H9 (cell line): ENCODE measurements around the gene PRKCA. TPM values are rescaled to one million over a fixed set of nuclear protein-coding genes. Genes with fewer than 3 reads are reported as not detected.

ENCODE experiments used
- DNase-seq: peaks from one replicate; pipeline ENCODE4 v3.0.0-alpha.2; 2017
- H2AFZ ChIP-seq: one replicate; pipeline ENCODE4 v1.6.1; 2013; ENCODE audit warnings: mild to moderate bottlenecking, low read length, control low read depth, moderate library complexity
- H2AK5ac ChIP-seq: 2 replicates; pipeline ENCODE4 v1.6.1; 2013; ENCODE audit warnings: low read length, control low read depth, mixed read lengths; ENCODE audit not compliant: insufficient read length
- H2BK120ac ChIP-seq: one replicate; pipeline ENCODE4 v1.6.1; 2013; ENCODE audit warnings: low read depth, mild to moderate bottlenecking, low read length, control low read depth, inconsistent platforms; ENCODE audit not compliant: poor library complexity, severe bottlenecking
- H2BK12ac ChIP-seq: 2 replicates; pipeline ENCODE4 v1.6.1; 2013; ENCODE audit warnings: low read length, control low read depth, mixed read lengths, low read depth; ENCODE audit not compliant: insufficient read length
- H2BK15ac ChIP-seq: 2 replicates; pipeline ENCODE4 v1.6.1; 2013; ENCODE audit warnings: low read depth, low read length, control low read depth
- H2BK20ac ChIP-seq: one replicate; pipeline ENCODE4 v1.6.1; 2013; ENCODE audit warnings: low read depth, mild to moderate bottlenecking, low read length, control low read depth, inconsistent platforms; ENCODE audit not compliant: poor library complexity, severe bottlenecking
- H2BK5ac ChIP-seq: 2 replicates; pipeline ENCODE4 v1.6.1; 2013; ENCODE audit warnings: low read length, control low read depth, mixed read lengths; ENCODE audit not compliant: insufficient read length
- H3K14ac ChIP-seq: 2 replicates; pipeline ENCODE4 v1.6.1; 2013; ENCODE audit warnings: low read length, control low read depth; ENCODE audit not compliant: insufficient read depth
- H3K18ac ChIP-seq: 2 replicates; pipeline ENCODE4 v1.6.1; 2013; ENCODE audit warnings: low read depth, mild to moderate bottlenecking, mixed read lengths, low read length, control low read depth; ENCODE audit not compliant: insufficient read length
- H3K23ac ChIP-seq: 2 replicates; pipeline ENCODE4 v1.6.1; 2013; ENCODE audit warnings: low read length, control low read depth, mixed read lengths, low read depth; ENCODE audit not compliant: insufficient read length
- H3K23me2 ChIP-seq: 2 replicates; pipeline ENCODE4 v1.6.1; 2013; ENCODE audit warnings: low read depth, mild to moderate bottlenecking, mixed read lengths, low read length, control low read depth; ENCODE audit not compliant: insufficient read length, poor library complexity, severe bottlenecking
- H3K27ac ChIP-seq: 2 replicates; pipeline ENCODE4 v1.5.1; 2013; ENCODE audit warnings: low read length, control low read depth, mixed read lengths, low read depth; ENCODE audit not compliant: insufficient read length
- H3K27me3 ChIP-seq: 2 replicates; pipeline ENCODE4 v1.6.1; 2013; ENCODE audit warnings: low read length, control low read depth, inconsistent platforms; ENCODE audit not compliant: insufficient read depth
- H3K4ac ChIP-seq: 2 replicates; pipeline ENCODE4 v1.6.1; 2013; ENCODE audit warnings: low read depth, mild to moderate bottlenecking, control low read depth, inconsistent platforms, low read length, moderate library complexity
- H3K4me1 ChIP-seq: 2 replicates; pipeline ENCODE4 v1.6.1; 2013; ENCODE audit warnings: low read length, control low read depth, inconsistent platforms; ENCODE audit not compliant: insufficient read depth
- H3K4me2 ChIP-seq: 2 replicates; pipeline ENCODE4 v1.6.1; 2013; ENCODE audit warnings: low read length, control low read depth, mixed read lengths; ENCODE audit not compliant: insufficient read length, insufficient read depth
- H3K56ac ChIP-seq: 2 replicates; pipeline ENCODE4 v1.6.1; 2013; ENCODE audit warnings: low read depth, mild to moderate bottlenecking, mixed read lengths, low read length, control low read depth; ENCODE audit not compliant: insufficient read length
- H3K79me1 ChIP-seq: 2 replicates; pipeline ENCODE4 v1.6.1; 2013; ENCODE audit warnings: low read depth, mild to moderate bottlenecking, moderate library complexity, low read length, control low read depth, inconsistent platforms; ENCODE audit not compliant: insufficient read depth, poor library complexity, severe bottlenecking
- H3K79me2 ChIP-seq: 2 replicates; pipeline ENCODE4 v1.6.1; 2013; ENCODE audit warnings: low read length, control low read depth, inconsistent platforms; ENCODE audit not compliant: insufficient read depth
- H3K9ac ChIP-seq: 2 replicates; pipeline ENCODE4 v1.6.1; 2013; ENCODE audit warnings: low read length, control low read depth, mixed read lengths; ENCODE audit not compliant: insufficient read length; ENCODE audit errors: extremely low read depth
- H3K9me3 ChIP-seq: one replicate; pipeline ENCODE4 v1.6.1; 2013; ENCODE audit warnings: low read depth, low read length, inconsistent platforms; ENCODE audit not compliant: control insufficient read depth
- H3T11ph ChIP-seq: one replicate; pipeline ENCODE4 v1.6.1; 2013; ENCODE audit warnings: mild to moderate bottlenecking, low read length, control low read depth, inconsistent platforms
- H4K20me1 ChIP-seq: one replicate; pipeline ENCODE4 v1.6.1; 2013; ENCODE audit not compliant: control insufficient read depth, insufficient read length, insufficient read depth
- H4K5ac ChIP-seq: 2 replicates; pipeline ENCODE4 v1.6.1; 2013; ENCODE audit warnings: low read depth, mild to moderate bottlenecking, mixed read lengths, low read length, control low read depth; ENCODE audit not compliant: insufficient read length
- H4K8ac ChIP-seq: replicated peaks from 2 replicates; pipeline ENCODE4 v1.6.1; 2013; ENCODE audit warnings: low read length, control low read depth, mixed read lengths, low read depth; ENCODE audit not compliant: insufficient read length
- H4K91ac ChIP-seq: 2 replicates; pipeline ENCODE4 v1.6.1; 2013; ENCODE audit warnings: low read depth, mild to moderate bottlenecking, moderate library complexity, mixed read lengths, low read length, control low read depth; ENCODE audit not compliant: insufficient read length
- H3K27ac Mint-ChIP-seq, 3 experiments: 2 replicates in 2 of 3; 3 replicates in 1 of 3; pipeline ENCODE4 v1.8.0; 2020 to 2021; ENCODE audit warnings: mixed read lengths in 3 of 3, mild to moderate bottlenecking in 1 of 3, moderate library complexity in 1 of 3
- H3K27me3 Mint-ChIP-seq: 2 replicates; pipeline ENCODE4 v1.8.0; 2021; ENCODE audit warnings: low read depth, mild to moderate bottlenecking, moderate library complexity, mixed read lengths
- H3K36me3 Mint-ChIP-seq, 3 experiments: 2 replicates in 2 of 3; 3 replicates in 1 of 3; pipeline ENCODE4 v1.8.0; 2020 to 2021; ENCODE audit warnings: low read depth in 3 of 3, mixed read lengths in 3 of 3; ENCODE audit not compliant: insufficient read depth in 1 of 3
- H3K4me1 Mint-ChIP-seq, 2 experiments: 2 replicates each; pipeline ENCODE4 v1.8.0; 2020; ENCODE audit warnings: mixed read lengths in 2 of 2
- H3K4me3 Mint-ChIP-seq, 2 experiments: 2 replicates in 1 of 2; 3 replicates in 1 of 2; pipeline ENCODE4 v1.8.0; 2020 to 2021; ENCODE audit warnings: mild to moderate bottlenecking in 2 of 2, mixed read lengths in 2 of 2, moderate library complexity in 1 of 2
- H3K9me3 Mint-ChIP-seq, 2 experiments: 2 replicates in 1 of 2; 3 replicates in 1 of 2; pipeline ENCODE4 v1.8.0; 2020; ENCODE audit warnings: mild to moderate bottlenecking in 2 of 2, mixed read lengths in 2 of 2, moderate library complexity in 1 of 2
- WGBS: extraction: QIAGEN DNeasy Blood & Tissue Kit; methylation state at CpG from one replicate; pipeline ENCODE4 v1.1.7; 2013; ENCODE audit warnings: missing lambda C conversion rate, low lambda C conversion rate, mixed read lengths; ENCODE audit not compliant: insufficient read length; ENCODE audit errors: extremely low coverage; 5-methylcytosine and 5-hydroxymethylcytosine counted together
- total RNA-seq: library from RNA; stranded (reverse); gene quantifications from 2 replicates; pipeline ENCODE4 v1.2.1, GENCODE V29; 2021
- TF ChIP-seq, protein P1 (sequence below): fragments of 200-600 bp; sonication (generic); conservative IDR thresholded peaks from 3 replicates; pipeline ENCODE4 v1.8.0; 2021; ENCODE audit warnings: antibody characterized with exemption, mild to moderate bottlenecking

The PRKCA gene
- total RNA-seq, 1 experiment from 2014 or later, result 10.5 TPM

DNA sequence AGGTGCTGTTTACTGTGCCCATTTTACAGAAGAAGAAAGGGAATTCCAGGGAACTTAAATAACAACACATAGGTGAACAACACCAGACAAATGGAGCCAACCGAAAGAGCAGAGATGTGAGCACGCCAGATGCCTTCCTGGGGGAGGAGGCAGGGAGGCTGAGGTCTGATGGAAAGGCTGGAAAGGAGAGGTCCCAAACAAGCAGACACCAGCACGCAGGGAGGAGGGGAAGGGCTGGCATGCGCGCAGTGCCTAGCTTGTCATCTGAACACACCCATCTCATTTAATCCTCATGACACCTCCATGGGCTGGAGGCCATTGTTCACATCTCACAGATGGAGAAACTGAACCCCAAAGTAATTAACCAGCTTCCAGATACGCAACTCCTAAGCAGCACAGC is 511.6 kb downstream of the PRKCA start:
- Histone ChIP-seq H4K8ac (no peak overlapping the region), H2AK5ac (no peak overlapping the region), H2BK15ac (no peak overlapping the region), H3K14ac (no peak overlapping the region), H3K27me3 (no peaks in the 10 kb centered on the region), H3K4ac (no peak overlapping the region), H4K5ac (no peak overlapping the region), H4K20me1 (no peaks in the 10 kb centered on the region), H3K56ac (no peak overlapping the region), H3K4me1 (no peaks in the 10 kb centered on the region), H4K91ac (no peak overlapping the region), H3K27ac (no peak overlapping the region), H2BK120ac (no peak overlapping the region), H3K79me2 (no peaks in the 10 kb centered on the region), H2BK12ac (no peak overlapping the region), H3K9ac (no peak overlapping the region), H2BK20ac (no peak overlapping the region), H3K4me2 (no peak overlapping the region), H2BK5ac (no peak overlapping the region), H3T11ph (no peak overlapping the region), H3K79me1 (no peaks in the 10 kb centered on the region), H3K18ac (no peak overlapping the region), H3K9me3 (peaks cover 5% of the 10 kb centered on the region), H3K23me2 (no peaks in the 10 kb centered on the region), H3K23ac (no peak overlapping the region), H2AFZ (no peak overlapping the region)
- H3K36me3 Mint-ChIP-seq, result peaks cover 4 to 15% (median 5%) of the 10 kb centered on the region in 3 experiments; a peak in 5 of 7 replicates
- H3K27me3 Mint-ChIP-seq, result peaks cover 3% of the 10 kb centered on the region
- no peak overlapping the region for H3K4me3 Mint-ChIP-seq
- H3K9me3 Mint-ChIP-seq, result peaks cover 16 to 20% of the 10 kb centered on the region in 2 experiments
- H3K4me1 Mint-ChIP-seq, result peaks cover 0 to 4% of the 10 kb centered on the region in 2 experiments; a peak in 1 of 4 replicates
- H3K27ac Mint-ChIP-seq, result no peak overlapping the region
- DNase-seq, result no peak
- WGBS, result no CpG with 5 or more reads among the region's 6 CpGs
- TF ChIP-seq, protein P1, sequence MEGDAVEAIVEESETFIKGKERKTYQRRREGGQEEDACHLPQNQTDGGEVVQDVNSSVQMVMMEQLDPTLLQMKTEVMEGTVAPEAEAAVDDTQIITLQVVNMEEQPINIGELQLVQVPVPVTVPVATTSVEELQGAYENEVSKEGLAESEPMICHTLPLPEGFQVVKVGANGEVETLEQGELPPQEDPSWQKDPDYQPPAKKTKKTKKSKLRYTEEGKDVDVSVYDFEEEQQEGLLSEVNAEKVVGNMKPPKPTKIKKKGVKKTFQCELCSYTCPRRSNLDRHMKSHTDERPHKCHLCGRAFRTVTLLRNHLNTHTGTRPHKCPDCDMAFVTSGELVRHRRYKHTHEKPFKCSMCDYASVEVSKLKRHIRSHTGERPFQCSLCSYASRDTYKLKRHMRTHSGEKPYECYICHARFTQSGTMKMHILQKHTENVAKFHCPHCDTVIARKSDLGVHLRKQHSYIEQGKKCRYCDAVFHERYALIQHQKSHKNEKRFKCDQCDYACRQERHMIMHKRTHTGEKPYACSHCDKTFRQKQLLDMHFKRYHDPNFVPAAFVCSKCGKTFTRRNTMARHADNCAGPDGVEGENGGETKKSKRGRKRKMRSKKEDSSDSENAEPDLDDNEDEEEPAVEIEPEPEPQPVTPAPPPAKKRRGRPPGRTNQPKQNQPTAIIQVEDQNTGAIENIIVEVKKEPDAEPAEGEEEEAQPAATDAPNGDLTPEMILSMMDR, result no peak
